BJ (cell line): ENCODE data around the gene DRICH1. TPM values are rescaled to one million over a fixed set of nuclear protein-coding genes. Genes with fewer than 3 reads are reported as not detected.

ENCODE experiments used
- CTCF ChIA-PET: fragments of 350-600 bp; formaldehyde crosslinking; extraction: SDS; loops from one replicate; lab custom pipeline; 2021; ENCODE audit warnings: antibody characterized with exemption, inconsistent platforms; lab: Yijun Ruan, JAX
- POLR2A ChIA-PET: fragments of 300-600 bp; sonication (Branson Sonifier 250); formaldehyde crosslinking; extraction: SDS; loops from one replicate; lab custom pipeline; 2021; ENCODE audit warnings: antibody characterized with exemption; lab: Charles Lee
- DNase-seq: peaks from one replicate; pipeline ENCODE4 v3.0.0-alpha.2; 2011; ENCODE audit warnings: low read depth
- H3K27me3 ChIP-seq: 2 replicates; pipeline ENCODE4 v1.6.0; 2011; ENCODE audit warnings: low read length; ENCODE audit not compliant: control insufficient read depth, insufficient read depth
- H3K36me3 ChIP-seq: 2 replicates; pipeline ENCODE4 v1.5.1; 2011; ENCODE audit warnings: low read length; ENCODE audit not compliant: control insufficient read depth, insufficient read depth
- H3K4me3 ChIP-seq: 2 replicates; pipeline ENCODE4 v1.5.1; 2011; ENCODE audit warnings: low read depth, mild to moderate bottlenecking, control low read depth, low read length
- polyA plus RNA-seq: library from polyadenylated mRNA; depleted of rRNA; stranded (reverse); fragments of >200 nt; gene quantifications from 2 replicates; pipeline ENCODE4 v1.2.3, GENCODE V29; 2011
- TF ChIP-seq, protein P1 (sequence below): IDR thresholded peaks from 2 replicates; pipeline ENCODE4 v1.5.1; 2011; ENCODE audit warnings: low read depth, mild to moderate bottlenecking, control low read depth, inconsistent platforms, low read length, moderate library complexity; ENCODE audit not compliant: insufficient read depth

DRICH1 gene
- polyA plus RNA-seq, 1 experiment = not detected

DNA sequence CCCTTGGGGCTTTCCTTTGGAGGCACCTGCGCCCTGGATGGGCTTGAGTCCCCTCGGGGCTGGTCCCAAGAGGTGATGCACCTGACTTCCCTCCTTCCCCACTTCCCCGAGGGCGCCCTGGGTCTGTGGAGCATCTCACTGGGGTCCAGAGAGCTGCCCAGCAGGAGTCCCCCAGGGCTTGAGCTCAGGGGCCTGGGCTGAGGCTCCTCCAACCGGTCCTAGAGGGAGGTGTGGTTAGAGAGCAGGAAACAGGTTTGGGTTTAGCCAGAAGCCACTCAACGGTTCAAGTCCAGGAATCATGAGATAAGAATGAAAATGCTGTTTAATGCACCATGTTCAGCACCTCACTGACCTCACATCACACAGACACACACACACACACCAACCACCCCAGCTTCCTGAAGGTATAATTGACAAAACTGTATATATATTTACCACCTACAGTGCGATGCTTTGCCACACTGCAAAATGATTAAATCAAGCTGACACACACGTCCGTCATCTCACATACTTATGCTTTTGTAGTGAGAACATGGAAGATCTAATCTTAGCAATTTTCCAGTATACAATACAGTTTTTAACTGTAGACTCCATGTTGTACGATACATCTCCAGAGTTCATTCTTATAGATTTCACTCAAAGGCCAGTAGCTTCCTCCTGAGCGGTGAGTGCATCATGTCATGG is 51.4 kb downstream of the DRICH1 start:
- no peaks in the 10 kb centered on the region for H3K36me3 ChIP-seq
- CTCF ChIA-PET = interaction anchor here (1.0 to 4.5 kb wide), 2 partner anchors 10 to 622 kb away, joined by 3 to 21 read pairs; no protein-coding TSS in a partner anchor
- H3K4me3 ChIP-seq = no peak overlapping the region
- H3K27me3 ChIP-seq = peaks cover 2% of the 10 kb centered on the region; the same call in 1 of the 2 replicates
- TF ChIP-seq, protein P1, sequence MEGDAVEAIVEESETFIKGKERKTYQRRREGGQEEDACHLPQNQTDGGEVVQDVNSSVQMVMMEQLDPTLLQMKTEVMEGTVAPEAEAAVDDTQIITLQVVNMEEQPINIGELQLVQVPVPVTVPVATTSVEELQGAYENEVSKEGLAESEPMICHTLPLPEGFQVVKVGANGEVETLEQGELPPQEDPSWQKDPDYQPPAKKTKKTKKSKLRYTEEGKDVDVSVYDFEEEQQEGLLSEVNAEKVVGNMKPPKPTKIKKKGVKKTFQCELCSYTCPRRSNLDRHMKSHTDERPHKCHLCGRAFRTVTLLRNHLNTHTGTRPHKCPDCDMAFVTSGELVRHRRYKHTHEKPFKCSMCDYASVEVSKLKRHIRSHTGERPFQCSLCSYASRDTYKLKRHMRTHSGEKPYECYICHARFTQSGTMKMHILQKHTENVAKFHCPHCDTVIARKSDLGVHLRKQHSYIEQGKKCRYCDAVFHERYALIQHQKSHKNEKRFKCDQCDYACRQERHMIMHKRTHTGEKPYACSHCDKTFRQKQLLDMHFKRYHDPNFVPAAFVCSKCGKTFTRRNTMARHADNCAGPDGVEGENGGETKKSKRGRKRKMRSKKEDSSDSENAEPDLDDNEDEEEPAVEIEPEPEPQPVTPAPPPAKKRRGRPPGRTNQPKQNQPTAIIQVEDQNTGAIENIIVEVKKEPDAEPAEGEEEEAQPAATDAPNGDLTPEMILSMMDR = no peak
- DNase-seq = no peak
- POLR2A ChIA-PET = no interaction called here

DNA sequence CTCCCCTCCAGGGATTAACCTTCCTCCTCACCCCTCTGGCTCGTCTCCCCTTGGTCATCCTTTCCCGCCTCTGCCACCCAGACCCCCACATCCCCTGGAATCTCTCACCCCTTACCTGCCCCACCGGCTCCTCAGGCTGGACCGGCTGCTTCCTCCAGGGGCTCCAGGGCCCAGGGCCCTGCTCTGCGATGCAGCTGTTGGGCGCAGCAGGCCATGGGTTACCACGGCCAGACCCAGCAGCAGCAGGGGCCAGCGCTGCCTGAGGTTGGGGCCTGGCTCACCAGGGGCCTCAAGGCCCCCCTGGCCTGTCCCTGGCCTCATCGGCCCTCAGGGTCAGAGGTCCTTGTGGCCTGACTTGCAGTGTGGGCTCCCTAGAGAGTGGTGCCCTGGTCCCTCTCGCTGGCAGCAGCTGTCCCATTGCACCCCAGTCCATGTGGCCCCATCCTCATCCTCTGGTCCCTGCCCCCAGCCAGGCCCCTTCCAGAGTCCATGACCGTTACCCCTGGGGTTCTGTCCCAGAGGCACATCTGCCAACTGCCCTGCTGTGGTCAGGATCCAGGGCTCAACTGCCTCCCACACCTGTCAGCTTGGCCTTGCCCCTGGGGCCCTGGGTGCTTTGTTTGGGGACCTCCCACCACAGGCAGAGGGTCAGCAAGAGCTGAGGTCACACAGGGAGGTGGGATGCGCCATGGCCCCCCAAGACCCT is 52.1 kb downstream of the DRICH1 start, which contains the start of gene IGLL1:
TSS of gene IGLL1 (minus strand) at position 421 of the 706 bp plus-strand sequence. CDS start at position 321, 100 bp downstream.
- TF ChIP-seq, protein P1 = no peak
- CTCF ChIA-PET = interaction anchor here (1.0 to 4.5 kb wide), 2 partner anchors 11 to 622 kb away, joined by 3 to 21 read pairs; no protein-coding TSS in a partner anchor
- H3K27me3 ChIP-seq = peaks cover 3% of the 10 kb centered on the region; the same call in 1 of the 2 replicates
- no peak for DNase-seq
- no peak within 1 kb of the TSS for H3K4me3 ChIP-seq
- H3K36me3 ChIP-seq = no peaks in the 10 kb centered on the region
- POLR2A ChIA-PET = no interaction called here

DNA sequence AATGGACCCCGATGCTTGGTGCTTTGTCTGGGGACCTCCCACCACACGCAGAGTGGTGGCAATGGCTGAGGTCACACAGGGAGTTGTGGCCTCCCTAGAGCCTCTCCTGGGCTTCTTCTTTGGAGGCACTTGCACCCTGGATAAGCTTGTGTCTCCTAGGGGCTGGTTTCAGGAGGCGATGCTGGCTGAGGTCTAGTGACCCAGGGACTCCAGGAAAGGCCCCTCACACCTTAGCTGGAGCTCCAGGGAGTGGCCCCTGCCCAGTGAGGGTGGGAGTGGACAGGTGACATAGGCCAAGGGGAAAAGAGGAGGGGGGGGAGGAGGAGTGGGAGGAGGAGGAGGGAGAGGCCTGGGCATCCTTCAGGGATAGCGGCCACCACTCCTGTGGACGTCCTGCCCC is 52.8 kb downstream of the DRICH1 start:
- TF ChIP-seq, protein P1 = no peak
- POLR2A ChIA-PET = no interaction called here
- DNase-seq = no peak

DNA sequence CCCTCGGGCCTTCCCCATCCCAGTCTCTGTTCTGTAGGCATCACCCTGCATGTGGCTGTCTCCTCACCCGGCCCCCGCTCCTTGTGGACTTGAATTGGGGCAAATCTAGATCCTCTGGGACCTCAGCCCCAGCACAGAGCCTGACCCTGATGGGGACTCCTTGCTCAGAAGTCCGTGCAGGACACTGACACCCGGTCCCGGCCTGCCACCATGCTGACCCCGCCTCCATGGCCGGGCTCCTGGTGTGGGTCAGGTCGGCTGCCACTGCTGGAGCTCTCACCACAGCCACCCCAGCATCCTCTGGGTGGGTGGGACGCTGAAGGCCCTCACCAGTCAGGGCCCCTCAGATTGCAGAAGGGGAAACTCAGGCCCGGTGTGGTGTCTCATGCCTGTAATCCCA is 53.8 kb downstream of the DRICH1 start:
- ChIA-PET POLR2A (no interaction called here), CTCF (interaction anchor here (4.5 kb wide), 1 partner anchor 13 kb away, joined by 21 read pairs; no protein-coding TSS in a partner anchor)
- no peak overlapping the region for H3K4me3 ChIP-seq
- H3K27me3 ChIP-seq = peaks cover 3% of the 10 kb centered on the region; the same call in 1 of the 2 replicates
- TF ChIP-seq, protein P1 = no peak
- H3K36me3 ChIP-seq = no peaks in the 10 kb centered on the region
- DNase-seq = no peak

More for the DNA sequence above, 52.8 kb downstream of the DRICH1 start:
- Histone ChIP-seq H3K4me3 (no peak overlapping the region), H3K27me3 (peaks cover 3% of the 10 kb centered on the region; the same call in 1 of the 2 replicates), H3K36me3 (no peaks in the 10 kb centered on the region)
- CTCF ChIA-PET = interaction anchor here (4.5 kb wide), 1 partner anchor 12 kb away, joined by 21 read pairs; no protein-coding TSS in a partner anchor

DNA sequence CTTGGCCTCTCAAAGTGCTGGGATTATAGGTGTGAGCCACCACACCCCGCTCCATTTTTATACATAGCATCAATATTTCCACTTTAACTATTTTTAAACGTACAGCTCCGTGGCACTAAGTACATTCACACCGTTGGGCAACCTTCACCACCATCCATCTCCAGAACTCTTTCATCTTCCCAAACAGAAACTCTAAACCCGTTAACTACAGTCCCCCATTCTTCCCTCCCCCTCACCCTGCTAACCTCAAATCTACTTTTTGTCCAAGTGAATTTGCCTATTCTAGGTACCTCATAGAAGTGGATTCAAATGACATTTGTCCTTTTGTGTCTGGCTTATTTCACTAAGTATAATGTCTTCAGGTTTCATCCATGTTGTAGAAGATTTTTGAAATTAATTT is 55.4 kb downstream of the DRICH1 start:
- H3K27me3 ChIP-seq = peaks cover 3% of the 10 kb centered on the region; the same call in 1 of the 2 replicates

More for the DNA sequence above, 55.4 kb downstream of the DRICH1 start:
- TF ChIP-seq, protein P1 = no peak
- DNase-seq = no peak
- ChIA-PET POLR2A (no interaction called here), CTCF (interaction anchor here (0.8 kb wide), 1 partner anchor 15 kb away, joined by 4 read pairs; no protein-coding TSS in a partner anchor)
- Histone ChIP-seq H3K36me3 (no peaks in the 10 kb centered on the region), H3K4me3 (no peak overlapping the region)
